K562 (cell line): ENCODE results near the gene SPIN2A. TPM values are rescaled to one million over a fixed set of nuclear protein-coding genes. Genes with fewer than 3 reads are reported as not detected.

Source experiments
- polyA plus RNA-seq, 8 experiments: library from polyadenylated mRNA; depleted of rRNA in 4 of 8; stranded (reverse) in 5 of 8; unstranded in 3 of 8; fragments of >200 nt; fragmentation: Nextera tagmentation in 2 of 8; fragmentation: Illumina TruSeq in 1 of 8; extraction: Ambion mirVana in 2 of 8; extraction: Trizol in 1 of 8; gene quantifications; 2 replicates each; pipeline versions ENCODE4 v1.2.1 to v1.2.3, GENCODE V29; 2011 to 2014; ENCODE audit warnings: inconsistent platforms in 1 of 8, missing spikeins in 1 of 8
- total RNA-seq, 7 experiments: library from RNA; depleted of rRNA in 6 of 7; stranded (reverse); fragments of >200 nt in 6 of 7; fragmentation: Illumina TruSeq in 2 of 7; extraction: Trizol in 2 of 7; gene quantifications; 2 replicates each; pipeline versions ENCODE4 v1.2.1 to v1.2.3, GENCODE V29; 2011 to 2021; ENCODE audit warnings: low replicate concordance in 1 of 7

The SPIN2A gene
- total and polyA plus RNA-seq, 9 of the 15 experiments (the other 6 are each of a cell fraction or from before 2014, with no cell fraction given), result 0.03 to 1.6 (median 0.58) TPM

Other genes starting within 250 kb of the SPIN2A start
- gene SPIN3, start 141.9 kb downstream of the SPIN2A start, total RNA-seq (2014; rRNA removed), result 4.6 and 4.9 TPM in 2 replicates
- 5.6 and 6.1 TPM in 2 replicates for gene SPIN3, start 141.9 kb downstream of the SPIN2A start, total RNA-seq (2014; rRNA removed; fragmentation: Illumina TruSeq; extraction: Trizol)
- gene SPIN3, start 141.9 kb downstream of the SPIN2A start, total RNA-seq (2015; rRNA removed; fragmentation: Illumina TruSeq; extraction: Trizol), result 5.5 and 6.4 TPM in 2 replicates
- gene SPIN3, start 141.9 kb downstream of the SPIN2A start, total RNA-seq (2021), result 6.2 and 7.1 TPM in 2 replicates
- gene SPIN3, start 141.9 kb downstream of the SPIN2A start, polyA plus RNA-seq (2011; rRNA removed), result 6.8 and 7.9 TPM in 2 replicates
- 6.5 TPM in 2 replicates for gene SPIN3, start 141.9 kb downstream of the SPIN2A start, polyA plus RNA-seq (2014; fragmentation: Illumina TruSeq; extraction: Trizol)
- gene SPIN3, start 141.9 kb downstream of the SPIN2A start, polyA plus RNA-seq (2014; fragmentation: Nextera tagmentation; extraction: Ambion mirVana), result 1 to 10 TPM; 1.6 to 2.3 TPM
- 8.0 and 9.5 TPM in 2 replicates for gene SPIN3, start 141.9 kb downstream of the SPIN2A start, polyA plus RNA-seq (2014; rRNA removed)
- 16.8 and 19.3 TPM in 2 replicates for gene SPIN2B, start 15.8 kb downstream of the SPIN2A start, total RNA-seq (2014; rRNA removed)
- 15.2 and 15.3 TPM in 2 replicates for gene SPIN2B, start 15.8 kb downstream of the SPIN2A start, total RNA-seq (2014; rRNA removed; fragmentation: Illumina TruSeq; extraction: Trizol)
- 13.9 and 15.7 TPM in 2 replicates for gene SPIN2B, start 15.8 kb downstream of the SPIN2A start, total RNA-seq (2015; rRNA removed; fragmentation: Illumina TruSeq; extraction: Trizol)
- gene SPIN2B, start 15.8 kb downstream of the SPIN2A start, total RNA-seq (2021), result 14.2 and 15.5 TPM in 2 replicates
- 17.3 and 19.9 TPM in 2 replicates for gene SPIN2B, start 15.8 kb downstream of the SPIN2A start, polyA plus RNA-seq (2011; rRNA removed)
- 12.1 and 14.9 TPM in 2 replicates for gene SPIN2B, start 15.8 kb downstream of the SPIN2A start, polyA plus RNA-seq (2014; fragmentation: Illumina TruSeq; extraction: Trizol)
- gene SPIN2B, start 15.8 kb downstream of the SPIN2A start, polyA plus RNA-seq (2014; fragmentation: Nextera tagmentation; extraction: Ambion mirVana), result 1 to 10 TPM; 6.2 to 7.0 TPM
- 23.7 and 29.5 TPM in 2 replicates for gene SPIN2B, start 15.8 kb downstream of the SPIN2A start, polyA plus RNA-seq (2014; rRNA removed)
- 0.20 and 0.41 TPM in 2 replicates for gene FAAH2, start 149.3 kb upstream of the SPIN2A start, total RNA-seq (2014; rRNA removed)
- gene FAAH2, start 149.3 kb upstream of the SPIN2A start, total RNA-seq (2014; rRNA removed; fragmentation: Illumina TruSeq; extraction: Trizol), result 0.47 and 0.80 TPM in 2 replicates
- 0.19 and 0.65 TPM in 2 replicates for gene FAAH2, start 149.3 kb upstream of the SPIN2A start, total RNA-seq (2015; rRNA removed; fragmentation: Illumina TruSeq; extraction: Trizol)
- gene FAAH2, start 149.3 kb upstream of the SPIN2A start, total RNA-seq (2021), result 0.38 and 0.47 TPM in 2 replicates
- gene FAAH2, start 149.3 kb upstream of the SPIN2A start, polyA plus RNA-seq (2011; rRNA removed), result 0.19 and 0.20 TPM in 2 replicates
- gene FAAH2, start 149.3 kb upstream of the SPIN2A start, polyA plus RNA-seq (2014; fragmentation: Illumina TruSeq; extraction: Trizol), result 0.28 and 0.33 TPM in 2 replicates
- 1 to 10 TPM in 1 of 2 experiments, under 1 TPM in 1; 0.90 to 1.1 TPM for gene FAAH2, start 149.3 kb upstream of the SPIN2A start, polyA plus RNA-seq (2014; fragmentation: Nextera tagmentation; extraction: Ambion mirVana)
- 0.07 and 0.26 TPM in 2 replicates for gene FAAH2, start 149.3 kb upstream of the SPIN2A start, polyA plus RNA-seq (2014; rRNA removed)